HEK293T (cell line): ENCODE measurements around the gene ACSM3.

Experiments used
- CTCF ChIA-PET: fragments of 350-600 bp; formaldehyde crosslinking; extraction: SDS; loops from one replicate; lab custom pipeline; 2021; ENCODE audit warnings: antibody characterized with exemption, inconsistent platforms; lab: Yijun Ruan, JAX
- POLR2A ChIA-PET: fragments of 350-600 bp; formaldehyde crosslinking; extraction: SDS; loops from one replicate; lab custom pipeline; 2020; ENCODE audit warnings: antibody characterized with exemption, inconsistent platforms; lab: Yijun Ruan, JAX
- DNase-seq: peaks from one replicate; pipeline ENCODE4 v3.0.0; 2012; ENCODE audit warnings: mixed read lengths; ENCODE audit errors: extremely low spot score
- ARNT ChIP-seq: fragments of 450-650 bp; IDR thresholded peaks from 2 replicates; pipeline ENCODE4 v1.6.1; 2017; ENCODE audit warnings: mild to moderate bottlenecking
- BHLHE40 ChIP-seq: fragments of 450-650 bp; IDR thresholded peaks from 2 replicates; pipeline ENCODE4 v1.6.1; 2016; ENCODE audit warnings: mild to moderate bottlenecking, moderate library complexity, borderline replicate concordance
- CTBP1 ChIP-seq: fragments of 450-650 bp; IDR thresholded peaks from 2 replicates; pipeline ENCODE4 v1.6.1; 2016; ENCODE audit warnings: borderline replicate concordance
- ELF4 ChIP-seq: fragments of 450-650 bp; IDR thresholded peaks from 2 replicates; pipeline ENCODE4 v1.6.1; 2017; ENCODE audit warnings: antibody characterized with exemption
- FOXA1 ChIP-seq: fragments of 450-650 bp; IDR thresholded peaks from 2 replicates; pipeline ENCODE4 v1.6.1; 2016; ENCODE audit warnings: mild to moderate bottlenecking
- FOXK2 ChIP-seq: fragments of 450-650 bp; IDR thresholded peaks from 2 replicates; pipeline ENCODE4 v1.6.1; 2016; ENCODE audit warnings: mild to moderate bottlenecking
- FOXM1 ChIP-seq: fragments of 450-650 bp; IDR thresholded peaks from 2 replicates; pipeline ENCODE4 v1.6.1; 2017; ENCODE audit warnings: mild to moderate bottlenecking, borderline replicate concordance
- HDGF ChIP-seq: fragments of 450-650 bp; IDR thresholded peaks from 2 replicates; pipeline ENCODE4 v1.6.1; 2017; ENCODE audit warnings: antibody characterized with exemption, borderline replicate concordance
- L3MBTL2 ChIP-seq: fragments of 450-650 bp; conservative IDR thresholded peaks from 2 replicates; pipeline ENCODE4 v1.6.1; 2016; ENCODE audit warnings: mild to moderate bottlenecking
- LEF1 ChIP-seq: fragments of 450-650 bp; IDR thresholded peaks from 2 replicates; pipeline ENCODE4 v1.6.1; 2017; ENCODE audit warnings: mild to moderate bottlenecking, borderline replicate concordance
- NFRKB ChIP-seq: fragments of 450-650 bp; IDR thresholded peaks from 2 replicates; pipeline ENCODE4 v1.6.1; 2016; ENCODE audit warnings: mild to moderate bottlenecking, moderate library complexity
- PKNOX1 ChIP-seq: fragments of 450-650 bp; IDR thresholded peaks from 2 replicates; pipeline ENCODE4 v1.6.1; 2016
- SP1 ChIP-seq: fragments of 450-650 bp; IDR thresholded peaks from 2 replicates; pipeline ENCODE4 v1.6.1; 2017
- SUZ12 ChIP-seq: fragments of 450-650 bp; IDR thresholded peaks from 2 replicates; pipeline ENCODE4 v1.6.1; 2016; ENCODE audit warnings: mild to moderate bottlenecking
- TARDBP ChIP-seq: fragments of 450-650 bp; IDR thresholded peaks from 2 replicates; pipeline ENCODE4 v1.6.1; 2016
- ZNF384 ChIP-seq: fragments of 450-650 bp; IDR thresholded peaks from 2 replicates; pipeline ENCODE4 v1.6.1; 2016

ACSM3 gene

DNA sequence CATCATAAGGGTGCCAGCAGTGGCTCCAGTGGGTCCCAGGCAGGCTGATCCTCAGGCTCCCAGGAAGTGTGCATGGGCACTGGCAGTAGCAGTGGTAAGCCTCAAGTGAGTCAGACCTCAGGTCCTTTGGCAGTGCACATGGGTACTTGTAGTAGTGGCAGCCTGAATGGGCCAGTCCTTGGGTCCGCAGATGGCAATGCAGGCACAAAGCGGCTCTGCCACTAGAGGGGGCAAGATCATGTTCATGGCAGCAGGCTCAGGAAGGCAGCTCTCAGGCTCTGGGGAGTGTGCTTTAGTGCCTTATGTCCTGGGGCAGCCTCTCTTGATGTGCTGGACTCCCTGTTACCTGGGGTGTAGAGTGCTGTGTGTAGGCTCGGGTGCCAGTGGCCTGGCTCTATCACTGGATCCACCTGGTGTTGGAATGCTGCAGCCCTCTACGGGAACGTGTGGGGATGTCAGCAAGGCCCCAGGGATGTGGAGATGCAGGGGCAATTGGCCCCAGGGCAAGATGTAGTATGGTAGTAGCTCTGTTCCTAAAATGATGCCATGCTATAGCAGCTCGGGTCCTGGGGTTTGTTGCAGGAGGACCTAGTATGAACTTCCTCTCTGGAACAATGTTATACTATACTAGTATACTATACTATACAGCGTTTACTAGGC, 11.0 kb downstream of the ACSM3 start:
- DNase-seq, result peak; percentile 70
- TF ChIP-seq BHLHE40 (no peak), PKNOX1 (no peak), SUZ12 (no peak), HDGF (no peak), FOXK2 (no peak), L3MBTL2 (no peak), CTBP1 (no peak)
- ChIA-PET CTCF (interaction anchor here (0.9 kb wide), 1 partner anchor 11 kb away, joined by 3 read pairs; the partner anchor contains the start of gene ACSM3), POLR2A (no interaction called here)

GRCh38 chr16:20781697-20782096, 17.9 kb downstream of the ACSM3 start:
- no peak for DNase-seq
- CTCF ChIA-PET, result no interaction called here
- POLR2A ChIA-PET, result interaction anchor here (0.8 kb wide), 1 partner anchor 10 kb away, joined by 3 read pairs; no protein-coding TSS in a partner anchor
- no peak for TF ChIP-seq SUZ12
- no peak for TF ChIP-seq PKNOX1
- TF ChIP-seq HDGF, result no peak
- no peak for TF ChIP-seq LEF1
- no peak for TF ChIP-seq FOXK2
- no peak for TF ChIP-seq SP1
- TF ChIP-seq ZNF384, result no peak
- TF ChIP-seq FOXM1, result no peak
- no peak for TF ChIP-seq FOXA1
- no peak for TF ChIP-seq ARNT
- no peak for TF ChIP-seq NFRKB
- no peak for TF ChIP-seq TARDBP
- no peak for TF ChIP-seq L3MBTL2
- no peak for TF ChIP-seq CTBP1
- TF ChIP-seq ELF4, result no peak

DNA sequence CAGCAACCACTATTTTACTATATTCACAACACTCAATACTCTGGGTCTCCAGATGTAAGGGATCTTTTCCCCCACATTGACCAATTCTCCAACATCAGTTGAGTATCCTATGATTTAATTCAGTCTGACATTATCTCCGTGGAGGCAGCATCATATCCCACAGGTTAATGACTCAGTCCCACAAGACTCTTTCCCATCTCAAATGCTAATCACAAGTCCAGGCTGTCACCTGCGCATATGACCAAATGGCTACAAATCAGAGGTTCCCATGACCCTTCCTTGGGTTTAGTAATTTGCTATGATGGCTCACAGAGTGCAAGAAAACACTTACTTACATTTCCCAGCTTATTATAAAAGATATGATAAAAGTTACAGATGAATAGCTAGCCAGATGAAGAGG, 18.7 kb downstream of the ACSM3 start:
- DNase-seq, result no peak
- TF ChIP-seq ELF4 (no peak), FOXA1 (no peak), NFRKB (no peak), LEF1 (no peak), PKNOX1 (no peak), SUZ12 (no peak), FOXM1 (no peak), SP1 (no peak)
- ChIA-PET POLR2A (interaction anchor here (1.5 kb wide), 1 partner anchor 24 kb away, joined by 5 read pairs; the partner anchor contains the start of genes ERI2 and REXO5), CTCF (no interaction called here)

DNA sequence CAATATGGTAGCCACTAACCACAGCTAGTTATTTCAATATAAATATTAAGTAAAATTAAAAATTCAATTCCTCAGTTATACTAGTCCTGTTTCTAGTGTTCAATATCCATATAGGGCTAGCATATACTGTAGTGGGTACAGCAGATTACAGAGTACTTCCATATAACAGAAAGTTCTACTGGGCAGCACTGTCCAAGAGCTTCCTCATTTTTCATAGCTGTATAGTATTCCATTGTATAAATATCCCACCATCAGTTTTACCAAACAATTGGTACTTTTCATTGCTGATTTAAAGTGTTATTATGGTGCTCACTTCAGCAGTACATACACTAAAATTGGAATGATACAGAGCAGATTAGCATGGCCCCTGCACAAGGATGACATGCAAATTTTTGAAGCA, 20.4 kb downstream of the ACSM3 start:
- POLR2A ChIA-PET, result no interaction called here
- CTCF ChIA-PET, result no interaction called here
- TF ChIP-seq HDGF (no peak), SUZ12 (no peak), ELF4 (no peak), FOXA1 (no peak), PKNOX1 (no peak), BHLHE40 (no peak), ARNT (no peak), FOXK2 (no peak), FOXM1 (no peak), ZNF384 (no peak), SP1 (no peak), CTBP1 (no peak)
- no peak for DNase-seq

DNA sequence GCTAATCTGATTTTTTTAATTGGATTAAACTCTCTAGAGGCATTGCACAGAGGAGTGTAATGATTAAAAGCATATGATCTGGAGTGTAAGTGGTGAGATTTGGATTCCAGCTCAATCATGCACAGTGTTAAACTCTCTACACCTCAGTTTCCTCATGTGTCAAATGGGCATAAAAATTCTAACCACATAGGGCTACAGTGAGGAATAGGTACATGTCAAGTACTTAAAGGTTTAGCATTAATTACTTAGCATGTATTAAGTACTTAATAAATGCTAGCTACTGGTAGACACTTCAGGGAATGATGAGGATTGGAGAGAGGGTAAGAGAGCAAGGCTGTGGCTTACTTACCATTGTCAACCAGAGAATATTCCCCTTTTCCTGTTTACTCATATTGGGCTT, 25.3 kb downstream of the ACSM3 start:
- ChIA-PET CTCF (no interaction called here), POLR2A (interaction anchor here (0.9 kb wide), 1 partner anchor 17 kb away, joined by 5 read pairs; the partner anchor contains the start of genes ERI2 and REXO5)
- no peak for DNase-seq
- no peak for TF ChIP-seq ELF4
- TF ChIP-seq ZNF384, result no peak
- no peak for TF ChIP-seq NFRKB
- no peak for TF ChIP-seq FOXM1
- no peak for TF ChIP-seq ARNT
- TF ChIP-seq BHLHE40, result no peak
- no peak for TF ChIP-seq SP1
- no peak for TF ChIP-seq TARDBP
- TF ChIP-seq CTBP1, result no peak
- no peak for TF ChIP-seq FOXK2
- no peak for TF ChIP-seq FOXA1
- TF ChIP-seq L3MBTL2, result no peak
- no peak for TF ChIP-seq SUZ12
- no peak for TF ChIP-seq PKNOX1
- no peak for TF ChIP-seq HDGF
- TF ChIP-seq LEF1, result no peak
